B cell (primary cell): Measurements from ENCODE around the gene CYP2R1. TPM values are rescaled to one million over a fixed set of nuclear protein-coding genes. Genes with fewer than 3 reads are reported as not detected.
A peak's percentile ranks its signal among the peaks of the same experiment; 100 is the strongest.

Experiments used
- ATAC-seq: fragments of 200-7000 bp; cut with Tn5 transposase; one replicate; pipeline ENCODE4 v1.10.0; 2021; ENCODE audit warnings: low read depth, mild to moderate bottlenecking, moderate number of reproducible peaks, moderate library complexity
- CTCF ChIA-PET: fragments of 350-600 bp; sonication (Branson Sonifier 250); formaldehyde crosslinking; loops from one replicate; lab custom pipeline; 2021; ENCODE audit warnings: antibody characterized with exemption, inconsistent platforms; lab: Charles Lee
- POLR2A ChIA-PET: fragments of 350-600 bp; sonication (Branson Sonifier 250); formaldehyde crosslinking; loops from one replicate; lab custom pipeline; 2021; ENCODE audit warnings: antibody characterized with exemption; lab: Charles Lee
- DNase-seq: peaks from one replicate; pipeline ENCODE4 v3.0.0; 2013
- H2AFZ ChIP-seq: 2 replicates; pipeline ENCODE4 v1.6.1; 2012; ENCODE audit warnings: mild to moderate bottlenecking, low read depth, low read length; ENCODE audit not compliant: insufficient read depth, poor library complexity, severe bottlenecking
- H3K27ac ChIP-seq, 2 donors: 1 replicate in 1 of 2; 2 replicates in 1 of 2; pipeline ENCODE4 v1.5.1; 2012 to 2013; ENCODE audit warnings: low read length in 2 of 2, mild to moderate bottlenecking in 2 of 2, moderate library complexity in 1 of 2
- H3K27me3 ChIP-seq, 4 experiments: fragments of 200-600 bp in 1 of 4; sonication (generic) in 1 of 4; replicated peaks in 1 of 4; 1 replicate in 2 of 4; 2 replicates in 2 of 4; pipeline versions ENCODE4 v1.6.1 to v1.7.0; 2013 to 2016; ENCODE audit warnings: low read length in 3 of 4, mild to moderate bottlenecking in 2 of 4, mixed read lengths in 1 of 4, moderate library complexity in 1 of 4; ENCODE audit not compliant: insufficient read depth in 4 of 4, control insufficient read depth in 3 of 4; ENCODE audit errors: control extremely low read depth in 1 of 4
- H3K36me3 ChIP-seq, 2 experiments: replicated peaks in 1 of 2; 1 replicate in 1 of 2; 2 replicates in 1 of 2; pipeline versions ENCODE4 v1.6.1 to v1.7.1; 2013; ENCODE audit warnings: low read length in 1 of 2; ENCODE audit not compliant: insufficient read depth in 2 of 2, control insufficient read depth in 1 of 2; ENCODE audit errors: control extremely low read depth in 1 of 2, extremely low read depth in 1 of 2
- H3K4me1 ChIP-seq, 2 donors: fragments of 200-600 bp in 1 of 2; sonication (generic) in 1 of 2; 1 replicate in 1 of 2; 2 replicates in 1 of 2; pipeline versions ENCODE4 v1.5.1 to v1.6.1; 2013 to 2017; ENCODE audit warnings: low read length in 2 of 2; ENCODE audit not compliant: control insufficient read depth in 2 of 2, insufficient read depth in 2 of 2
- H3K4me2 ChIP-seq: replicated peaks from 2 replicates; pipeline ENCODE3; 2012; ENCODE audit warnings: mild to moderate bottlenecking, low read depth, low read length; ENCODE audit not compliant: poor library complexity, severe bottlenecking
- H3K4me3 ChIP-seq, 5 experiments: fragments of 200-600 bp in 1 of 5; sonication (generic) in 1 of 5; 1 replicate in 3 of 5; 2 replicates in 2 of 5; pipeline versions ENCODE4 v1.5.1 to v1.7.0; 2011 to 2016; ENCODE audit warnings: low read length in 4 of 5, mild to moderate bottlenecking in 4 of 5, low read depth in 2 of 5, control low read depth in 1 of 5, moderate library complexity in 1 of 5; ENCODE audit not compliant: insufficient read depth in 1 of 5; ENCODE audit errors: control extremely low read depth in 1 of 5, extremely low read depth in 1 of 5
- H3K79me2 ChIP-seq: fragments of 200-600 bp; sonication (generic); one replicate; pipeline ENCODE4 v1.6.0; 2016; ENCODE audit warnings: low read length; ENCODE audit not compliant: control insufficient read depth, insufficient read depth
- H3K9ac ChIP-seq: fragments of 200-600 bp; sonication (generic); 2 replicates; pipeline ENCODE4 v1.6.1; 2017; ENCODE audit warnings: mild to moderate bottlenecking, low read length, moderate library complexity
- H3K9me3 ChIP-seq, 3 donors: one replicate each; pipeline versions ENCODE4 v1.6.1 to v1.7.1; 2013; ENCODE audit warnings: low read length in 2 of 3; ENCODE audit not compliant: control insufficient read depth in 2 of 3, insufficient read depth in 1 of 3; ENCODE audit errors: control extremely low read depth in 1 of 3
- H4K20me1 ChIP-seq: 2 replicates; pipeline ENCODE4 v1.6.0; 2012; ENCODE audit warnings: mild to moderate bottlenecking, low read length; ENCODE audit not compliant: insufficient read depth, control insufficient read depth, poor library complexity, severe bottlenecking
- H3K27ac Mint-ChIP-seq: one replicate; pipeline ENCODE4 v1.8.0; 2021; ENCODE audit warnings: mixed read lengths
- H3K27me3 Mint-ChIP-seq: one replicate; pipeline ENCODE4 v1.8.0; 2021; ENCODE audit warnings: mixed read lengths
- H3K4me1 Mint-ChIP-seq: one replicate; pipeline ENCODE4 v1.8.0; 2021; ENCODE audit warnings: mixed read lengths
- H3K4me3 Mint-ChIP-seq: one replicate; pipeline ENCODE4 v1.8.0; 2021; ENCODE audit warnings: mixed read lengths
- H3K9me3 Mint-ChIP-seq: one replicate; pipeline ENCODE4 v1.8.0; 2022; ENCODE audit warnings: mixed read lengths; ENCODE audit not compliant: insufficient read depth
- CTCF ChIP-seq: fragments of 200-600 bp; IDR thresholded peaks from one replicate; pipeline ENCODE4 v1.8.0; 2022; ENCODE audit warnings: antibody characterized with exemption, mild to moderate bottlenecking
- EZH2 ChIP-seq: IDR thresholded peaks from 2 replicates; pipeline ENCODE4 v1.6.1; 2012; ENCODE audit warnings: borderline replicate concordance, low read depth, mild to moderate bottlenecking, moderate library complexity, low read length; ENCODE audit not compliant: insufficient read depth, poor library complexity, severe bottlenecking
- whole genome bisulfite sequencing: methylation state at CpG from one replicate; pipeline ENCODE4 v1.1.5; 2013; ENCODE audit warnings: missing lambda C conversion rate; ENCODE audit not compliant: insufficient coverage; 5-methylcytosine and 5-hydroxymethylcytosine counted together
- intact Hi-C: fragments of 100-400 bp; cut with micrococcal nuclease; formaldehyde crosslinking; loops from one replicate; pipeline ENCODE4 v1.10.0; 2022
- polyA plus RNA-seq: library from polyadenylated mRNA; depleted of rRNA; stranded (reverse); fragments of >200 nt; gene quantifications from 2 replicates; pipeline ENCODE4 v1.2.3, GENCODE V29; 2012
- total RNA-seq, 2 donors: library from RNA; stranded (reverse); fragments of 120-200 nt in 1 of 2; gene quantifications; 1 replicate in 1 of 2; 2 replicates in 1 of 2; pipeline versions ENCODE4 v1.2.3 to v1.2.4, GENCODE V29; 2013 to 2022

The CYP2R1 gene
- total and polyA plus RNA-seq, 2 donors (not counting 1 experiment from before 2014, with no cell fraction given) = 11.6 to 42.4 TPM

- Histone ChIP-seq H2AFZ (peak overlapping the region; percentile 74), H3K4me3 (peak overlapping the region; percentile 61 to 87 (median 63)), H3K9ac (peak overlapping the region; percentile 78), H3K27ac (no peak overlapping the region), H3K4me2 (peak overlapping the region; percentile 100), H3K4me1 (peaks cover 32 to 44% of the 10 kb centered on the region in 2 donors), H3K36me3 (no peaks in the 10 kb centered on the region), H3K9me3 (peaks cover 0 to 6% (median 0%) of the 10 kb centered on the region in 3 donors), H3K27me3 (no peaks in the 10 kb centered on the region), H4K20me1 (no peaks in the 10 kb centered on the region), H3K79me2 (no peaks in the 10 kb centered on the region)
- peak overlapping the region; percentile 97 for H3K4me3 Mint-ChIP-seq
- ChIA-PET POLR2A (interaction anchor here (0.7 to 4.0 kb wide), 2 partner anchors 13 to 327 kb away, joined by 4 to 29 read pairs; partner anchors contain the start of gene CYP2R1), CTCF (interaction anchor here (0.8 to 8.6 kb wide), 15 partner anchors 12 to 404 kb away, joined by 3 to 214 read pairs (median 7); partner anchors contain the start of genes COPB1, CYP2R1, PDE3B and PSMA1)
- peaks cover 45% of the 10 kb centered on the region for H3K4me1 Mint-ChIP-seq
- intact Hi-C loops = loop anchor here (1.0 to 5.0 kb wide), 7 partner anchors 13 to 1237 kb away; partner anchors contain the start of genes FAR1, PDE3B and PSMA1
- DNase-seq = peak; percentile 81
- peak overlapping the region; percentile 83 for H3K27ac Mint-ChIP-seq
- no peak for ATAC-seq
- no peaks in the 10 kb centered on the region for H3K27me3 Mint-ChIP-seq
- TF ChIP-seq EZH2 (no peak), CTCF (peak; percentile 90)
- 4% methylated on average over 26 of the region's 26 CpGs for WGBS
- H3K9me3 Mint-ChIP-seq = no peaks in the 10 kb centered on the region
Observed at GRCh38 chr11:14904745-14905103, 12.7 kb upstream of the CYP2R1 start.

- ChIA-PET CTCF (interaction anchor here (0.8 to 1.5 kb wide), 5 partner anchors 8 to 113 kb away, joined by 3 to 4 read pairs (median 3); partner anchors contain the start of gene CYP2R1), POLR2A (no interaction called here)
- H3K4me1 Mint-ChIP-seq = peaks cover 36% of the 10 kb centered on the region
- Histone ChIP-seq H2AFZ (no peak overlapping the region), H3K9ac (no peak overlapping the region), H3K4me1 (peaks cover 26 to 38% of the 10 kb centered on the region in 2 donors), H3K79me2 (no peaks in the 10 kb centered on the region), H4K20me1 (no peaks in the 10 kb centered on the region), H3K36me3 (no peaks in the 10 kb centered on the region), H3K9me3 (peaks cover 0 to 6% (median 0%) of the 10 kb centered on the region in 3 donors), H3K27ac (no peak overlapping the region), H3K27me3 (no peaks in the 10 kb centered on the region), H3K4me2 (no peak overlapping the region), H3K4me3 (no peak overlapping the region)
- WGBS = no CpG with 5 or more reads among the region's 1 CpG
- intact Hi-C loops = no loop called here
- no peaks in the 10 kb centered on the region for H3K27me3 Mint-ChIP-seq
- no peak overlapping the region for H3K4me3 Mint-ChIP-seq
- DNase-seq = no peak
- H3K9me3 Mint-ChIP-seq = no peaks in the 10 kb centered on the region
- no peak for TF ChIP-seq EZH2
- TF ChIP-seq CTCF = no peak
- H3K27ac Mint-ChIP-seq = no peak overlapping the region
- no peak for ATAC-seq
Observed at GRCh38 chr11:14902650-14903350, 10.8 kb upstream of the CYP2R1 start.
